HUES64 (cell line): ENCODE results near the gene CD99.
"Not testable (repeated sequence)": the region's sequence is repeated elsewhere in the genome, so short reads cannot be mapped to it uniquely, and the experiment has no call there.

Experiments
- H3K27ac ChIP-seq: 2 replicates; pipeline ENCODE4 v1.7.0; 2013; ENCODE audit warnings: low read depth, low read length, inconsistent platforms
- H3K27me3 ChIP-seq: 2 replicates; pipeline ENCODE4 v1.6.1; 2013; ENCODE audit warnings: mild to moderate bottlenecking, low read length; ENCODE audit not compliant: insufficient read depth
- H3K36me3 ChIP-seq: 2 replicates; pipeline ENCODE4 v1.6.1; 2013; ENCODE audit warnings: mild to moderate bottlenecking, low read length; ENCODE audit not compliant: insufficient read depth
- H3K4me1 ChIP-seq: 2 replicates; pipeline ENCODE4 v1.6.1; 2013; ENCODE audit warnings: mild to moderate bottlenecking, low read length, moderate library complexity; ENCODE audit not compliant: insufficient read depth
- H3K4me3 ChIP-seq: 2 replicates; pipeline ENCODE4 v1.5.1; 2013; ENCODE audit warnings: mild to moderate bottlenecking, low read length, moderate library complexity
- H3K9ac ChIP-seq: 2 replicates; pipeline ENCODE4 v1.6.1; 2013; ENCODE audit warnings: mild to moderate bottlenecking, low read depth, low read length
- H3K9me3 ChIP-seq: 2 replicates; pipeline ENCODE4 v1.6.1; 2013; ENCODE audit warnings: low read depth, low read length; ENCODE audit not compliant: insufficient read depth
- WGBS: fragments of 150-250, 120-280 bp; methylation state at CpG from one replicate; pipeline ENCODE4 v1.1.7; 2013; ENCODE audit warnings: missing lambda C conversion rate; 5-methylcytosine and 5-hydroxymethylcytosine counted together

The CD99 gene

DNA sequence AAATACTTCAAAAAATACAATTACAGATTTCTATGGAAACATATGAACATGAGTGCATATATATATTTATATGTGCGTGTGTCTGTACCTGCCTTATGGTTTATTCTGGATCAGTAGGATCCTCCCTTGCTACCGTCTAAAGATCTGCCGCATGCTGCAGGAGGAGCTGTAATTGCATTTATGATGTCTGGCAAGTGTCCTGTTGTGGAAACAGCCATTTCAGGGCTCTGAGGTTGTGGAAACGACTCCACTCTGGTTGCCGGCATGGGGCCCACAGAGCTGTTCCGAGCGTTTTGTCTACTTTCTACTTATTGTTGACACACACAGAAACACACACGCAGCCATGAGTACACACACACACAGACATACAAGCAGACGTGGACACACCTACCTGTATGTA is 21.3 kb downstream of the CD99 start:
- Histone ChIP-seq H3K27ac (no peak overlapping the region), H3K9me3 (no peaks in the 10 kb centered on the region), H3K36me3 (no peaks in the 10 kb centered on the region; the same call in 1 of the 2 replicates), H3K27me3 (no peaks in the 10 kb centered on the region), H3K4me3 (no peak overlapping the region), H3K9ac (no peak overlapping the region), H3K4me1 (peaks cover 18% of the 10 kb centered on the region)
- WGBS = 95% methylated on average over 9 of the region's 9 CpGs

DNA sequence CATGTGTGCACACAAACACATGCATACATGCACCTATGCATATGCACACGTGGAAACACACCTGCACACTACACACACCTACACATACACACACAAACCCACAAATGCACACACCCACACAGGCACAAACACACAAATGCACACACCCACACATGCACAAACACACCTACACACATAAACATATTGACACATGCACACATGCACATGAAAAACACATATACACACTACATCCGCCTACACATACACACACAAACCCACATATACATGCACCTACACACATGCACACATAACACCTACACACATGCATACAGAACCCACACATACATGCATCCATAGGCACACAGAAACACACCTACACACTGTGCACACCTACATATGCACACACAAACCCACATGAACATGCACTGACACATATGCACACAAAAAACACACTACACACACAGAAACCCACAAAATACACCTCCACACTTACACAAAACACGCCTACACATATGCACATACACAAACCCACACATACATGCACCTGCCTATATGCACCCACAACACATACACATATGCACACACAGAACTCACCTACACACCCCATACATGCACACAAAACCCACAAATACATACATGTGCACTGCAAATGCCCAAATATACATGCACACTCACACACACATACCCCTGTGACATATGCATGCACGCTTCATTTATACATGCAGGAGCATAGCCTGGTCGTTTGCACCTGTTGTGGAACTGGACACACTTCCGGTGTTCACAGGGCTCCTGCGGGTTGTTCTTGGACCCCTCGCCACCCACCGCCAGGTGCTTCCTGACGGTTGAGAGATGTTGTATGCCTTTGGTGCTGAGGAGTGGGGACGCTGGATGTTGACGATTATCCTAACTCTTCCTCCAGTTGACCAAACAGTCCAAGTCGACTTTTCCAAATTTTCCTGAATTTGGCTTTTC is 22.1 kb downstream of the CD99 start:
- H3K9ac ChIP-seq = no peak overlapping the region
- no peaks in the 10 kb centered on the region for H3K9me3 ChIP-seq
- no peaks in the 10 kb centered on the region for H3K27me3 ChIP-seq
- H3K36me3 ChIP-seq = peaks cover 3% of the 10 kb centered on the region; the same call in 1 of the 2 replicates
- peaks cover 10% of the 10 kb centered on the region for H3K4me1 ChIP-seq
- WGBS = 92% methylated on average over 13 of the region's 13 CpGs
- H3K4me3 ChIP-seq = no peak overlapping the region
- no peak overlapping the region for H3K27ac ChIP-seq

DNA sequence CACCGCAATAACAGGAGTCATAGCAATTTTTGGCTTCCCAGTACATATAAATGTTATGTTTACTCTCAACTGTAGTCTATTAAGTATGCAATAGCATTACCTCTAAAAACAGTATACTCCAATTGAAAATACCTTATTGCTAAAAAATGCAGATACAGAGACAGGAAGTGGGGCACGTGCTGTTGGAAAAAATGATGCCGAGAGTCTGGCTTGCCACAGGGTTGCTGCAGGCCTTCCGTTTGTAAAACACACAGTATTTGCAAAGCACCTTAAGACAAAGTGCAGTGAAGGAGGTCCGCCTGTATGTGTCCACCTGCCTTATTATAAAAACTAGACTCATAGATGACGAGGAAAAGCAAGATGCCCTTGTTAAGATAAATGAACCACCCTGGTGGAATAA is 23.5 kb downstream of the CD99 start:
- Histone ChIP-seq H3K9me3 (no peaks in the 10 kb centered on the region), H3K9ac (no peak overlapping the region), H3K36me3 (peaks cover 6% of the 10 kb centered on the region), H3K4me3 (no peak overlapping the region), H3K27me3 (no peaks in the 10 kb centered on the region), H3K4me1 (peaks cover 6% of the 10 kb centered on the region), H3K27ac (no peak overlapping the region; the same call in 1 of the 2 replicates)
- 93% methylated on average over 5 of the region's 6 CpGs for WGBS

DNA sequence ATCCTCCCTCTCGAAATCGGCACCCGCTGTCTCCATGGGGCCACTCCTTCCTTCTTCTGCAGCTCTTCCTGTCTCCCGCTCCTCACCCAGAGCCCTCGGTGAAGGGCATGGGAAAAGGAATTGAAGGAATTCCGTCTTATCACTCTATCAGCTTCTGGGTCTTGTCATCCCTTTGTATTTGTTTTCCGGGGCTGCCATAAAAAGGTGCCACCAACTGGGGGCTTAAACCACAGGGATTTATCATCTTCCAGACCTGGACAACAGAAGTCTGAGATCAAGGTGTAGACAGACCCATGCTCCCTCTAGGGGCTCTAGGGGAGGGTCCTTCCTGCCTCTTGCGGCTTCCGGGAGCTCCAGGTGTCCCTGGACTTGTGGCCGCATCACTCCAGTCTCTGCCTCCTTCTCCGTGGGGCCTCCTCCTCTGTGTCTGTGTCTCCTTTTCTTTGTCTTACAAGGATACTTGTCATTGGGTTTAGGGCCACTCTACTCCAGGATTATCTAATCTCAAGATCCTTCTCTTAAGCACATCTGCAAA is 24.0 kb downstream of the CD99 start:
- peaks cover 3% of the 10 kb centered on the region for H3K4me1 ChIP-seq
- H3K4me3 ChIP-seq = no peak overlapping the region
- no peak overlapping the region; the same call in 1 of the 2 replicates for H3K27ac ChIP-seq
- H3K27me3 ChIP-seq = no peaks in the 10 kb centered on the region
- H3K36me3 ChIP-seq = peaks cover 8% of the 10 kb centered on the region
- H3K9me3 ChIP-seq = no peaks in the 10 kb centered on the region
- 86% methylated on average over 11 of the region's 11 CpGs for WGBS
- H3K9ac ChIP-seq = no peak overlapping the region

DNA sequence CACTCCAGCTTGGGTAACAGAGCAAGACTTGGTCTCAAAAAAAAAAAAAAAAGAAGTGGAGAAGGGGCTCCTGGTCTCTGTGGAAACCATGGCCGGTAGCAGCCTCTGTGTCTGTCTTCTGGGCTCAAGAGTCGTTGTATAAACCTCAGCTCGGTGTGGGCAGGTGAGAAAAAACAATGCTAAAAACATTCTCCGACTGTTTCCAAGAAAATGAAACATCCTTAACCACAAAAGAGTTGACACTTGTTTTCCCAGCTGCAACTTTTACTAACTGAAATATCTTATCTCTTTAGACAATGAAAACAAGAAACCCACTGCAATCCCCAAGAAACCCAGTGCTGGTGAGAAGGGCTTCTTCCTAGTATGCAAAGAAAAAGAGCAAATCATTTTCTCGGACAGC is 26.2 kb downstream of the CD99 start:
- 93% methylated on average over 5 of the region's 5 CpGs for WGBS
- Histone ChIP-seq H3K36me3 (peaks cover 22% of the 10 kb centered on the region), H3K4me1 (no peaks in the 10 kb centered on the region), H3K9me3 (no peaks in the 10 kb centered on the region), H3K9ac (no peak overlapping the region), H3K27me3 (no peaks in the 10 kb centered on the region), H3K4me3 (no peak overlapping the region), H3K27ac (no peak overlapping the region)

DNA sequence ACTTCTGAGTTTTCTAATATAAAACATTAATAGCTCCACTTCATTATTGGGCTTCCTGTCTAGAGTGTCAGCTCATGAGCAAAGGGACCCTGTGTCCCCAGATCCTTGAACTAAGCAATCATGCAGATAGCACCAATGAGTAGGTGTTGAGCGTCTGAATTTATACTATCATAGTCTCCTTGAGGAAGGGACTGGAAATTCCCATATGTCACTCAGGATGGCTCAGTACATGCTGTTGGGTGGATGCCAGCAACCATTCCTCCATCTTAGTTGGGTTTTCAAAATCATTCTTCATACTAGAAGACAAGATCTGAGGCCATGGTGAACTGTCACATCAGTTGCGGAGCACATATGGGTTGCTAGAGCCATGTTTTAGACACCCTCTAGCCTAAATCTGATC is 27.7 kb downstream of the CD99 start:
- Histone ChIP-seq H3K4me1 (no peaks in the 10 kb centered on the region), H3K9me3 (peaks cover 5% of the 10 kb centered on the region; the same call in 1 of the 2 replicates), H3K27me3 (no peaks in the 10 kb centered on the region), H3K9ac (no peak overlapping the region), H3K27ac (no peak overlapping the region), H3K4me3 (no peak overlapping the region), H3K36me3 (peaks cover 34% of the 10 kb centered on the region)
- WGBS = 100% methylated on average over 2 of the region's 2 CpGs

DNA sequence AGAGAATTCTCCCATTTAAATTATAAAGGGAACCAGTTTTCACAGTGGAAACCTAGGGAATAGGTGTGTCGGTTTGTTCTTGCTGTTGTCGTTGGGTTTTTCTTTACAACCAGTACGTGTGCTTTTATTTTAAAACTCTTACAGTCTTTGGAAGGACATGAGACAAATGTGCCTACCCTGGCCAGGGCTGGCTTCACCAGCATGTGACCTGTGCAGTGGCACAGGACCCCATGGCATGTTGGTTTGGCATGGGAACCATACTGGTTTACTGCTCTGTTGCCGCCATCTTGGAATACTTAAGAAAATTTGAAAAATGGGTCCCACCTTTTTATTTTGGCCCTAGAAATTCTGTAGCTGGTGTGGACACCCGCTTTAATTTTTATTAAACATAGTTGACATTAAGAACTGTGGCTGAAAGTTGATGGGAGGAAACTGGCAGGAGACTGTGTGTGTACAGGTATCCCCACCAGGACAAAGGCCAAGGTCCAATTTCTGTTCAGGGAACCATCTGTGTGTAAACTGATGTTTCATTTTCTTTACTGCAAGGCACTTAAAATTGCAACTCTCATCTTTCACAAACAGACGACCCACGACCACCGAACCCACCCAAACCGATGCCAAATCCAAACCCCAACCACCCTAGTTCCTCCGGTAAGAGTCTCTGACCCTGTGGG is 28.8 kb downstream of the CD99 start:
- Histone ChIP-seq H3K9ac (no peak overlapping the region), H3K4me1 (no peaks in the 10 kb centered on the region), H3K27ac (no peak overlapping the region), H3K27me3 (no peaks in the 10 kb centered on the region), H3K36me3 (peaks cover 39% of the 10 kb centered on the region), H3K9me3 (peaks cover 5% of the 10 kb centered on the region; the same call in 1 of the 2 replicates), H3K4me3 (no peak overlapping the region)
- 98% methylated on average over 10 of the region's 10 CpGs for WGBS

DNA sequence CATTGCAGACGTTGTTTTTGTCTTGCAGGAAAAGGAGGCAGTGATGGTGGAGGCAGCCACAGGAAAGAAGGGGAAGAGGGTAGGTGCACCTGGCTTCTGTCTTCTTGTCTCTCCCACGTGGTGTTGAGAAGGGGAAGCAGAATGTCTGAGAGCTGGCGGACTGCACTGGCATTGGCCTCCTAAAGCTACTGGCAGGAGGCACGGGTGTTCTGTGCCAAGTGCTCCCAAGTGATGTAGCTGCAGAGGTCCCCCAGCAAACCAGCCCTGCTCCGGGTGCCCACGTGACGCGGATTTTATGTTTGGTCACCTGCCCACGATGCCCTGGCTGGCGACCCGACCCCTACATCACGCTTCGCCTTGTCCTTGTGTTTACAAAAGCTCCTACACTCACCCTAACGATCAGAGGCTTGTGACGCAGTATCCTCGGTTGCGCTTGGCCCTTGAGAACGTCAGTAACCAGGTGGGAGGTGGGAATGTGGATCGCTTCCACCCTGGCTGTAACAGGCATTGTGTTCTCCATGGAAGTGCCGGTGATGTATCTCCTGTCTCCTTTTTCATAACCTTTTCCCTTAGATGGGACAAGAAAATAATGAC is 32.3 kb downstream of the CD99 start:
- Histone ChIP-seq H3K4me3 (no peak overlapping the region), H3K9ac (no peak overlapping the region), H3K9me3 (peaks cover 5% of the 10 kb centered on the region; the same call in 1 of the 2 replicates), H3K27ac (no peak overlapping the region), H3K36me3 (peaks cover 45% of the 10 kb centered on the region), H3K4me1 (no peaks in the 10 kb centered on the region), H3K27me3 (no peaks in the 10 kb centered on the region)
- WGBS = 94% methylated on average over 20 of the region's 20 CpGs

DNA sequence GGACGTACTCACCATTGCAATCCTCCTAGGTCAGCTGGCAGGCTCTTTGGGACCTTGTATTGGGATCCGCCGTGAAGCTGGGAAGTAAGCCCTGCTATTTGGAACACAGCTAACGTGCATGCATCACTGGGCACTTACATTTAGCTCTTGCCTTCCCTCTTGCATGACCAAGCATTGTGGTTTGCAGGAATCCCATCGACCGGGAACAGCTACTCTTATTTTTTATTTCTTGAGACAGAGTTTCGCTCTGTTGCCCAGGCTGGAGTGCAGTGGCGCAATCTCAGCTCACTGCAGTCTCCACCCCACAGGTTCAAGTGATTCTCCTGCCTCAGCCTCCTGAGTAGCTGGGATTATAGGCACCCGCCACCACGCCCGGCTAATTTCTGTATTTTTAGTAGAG is 36.2 kb downstream of the CD99 start:
- peaks cover 32% of the 10 kb centered on the region for H3K36me3 ChIP-seq
- not testable (repeated sequence) for H3K4me3 ChIP-seq, H3K4me1 ChIP-seq

DNA sequence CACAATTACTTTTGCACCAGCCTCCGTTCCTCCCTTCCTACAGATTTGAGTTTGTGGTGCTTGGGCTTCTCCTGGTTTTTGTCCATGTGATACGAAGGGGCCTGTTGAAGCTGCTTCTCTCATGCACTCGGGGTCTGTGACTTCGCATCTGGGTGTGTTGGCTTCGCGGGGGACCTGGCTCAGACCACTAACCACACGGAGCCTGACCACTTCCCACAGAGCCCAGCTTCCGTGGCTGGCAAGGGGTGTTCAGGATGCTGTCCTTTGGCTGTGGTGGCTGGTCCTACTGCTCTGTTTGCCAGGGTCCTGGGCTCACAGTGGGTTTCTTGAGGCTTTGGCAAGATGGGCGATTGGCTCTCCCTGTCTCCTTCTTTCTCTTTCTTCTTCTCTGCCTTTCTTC is 41.0 kb downstream of the CD99 start:
- H3K4me1 ChIP-seq = no peaks in the 10 kb centered on the region
- H3K9me3 ChIP-seq = peaks cover 4% of the 10 kb centered on the region; the same call in 1 of the 2 replicates
- H3K9ac ChIP-seq = no peak overlapping the region
- no peak overlapping the region for H3K4me3 ChIP-seq
- H3K27ac ChIP-seq = no peak overlapping the region
- H3K27me3 ChIP-seq = no peaks in the 10 kb centered on the region
- 91% methylated on average over 9 of the region's 9 CpGs for WGBS
- peaks cover 20% of the 10 kb centered on the region for H3K36me3 ChIP-seq

More for the DNA sequence above, 36.2 kb downstream of the CD99 start:
- H3K27me3 ChIP-seq, H3K9me3 ChIP-seq, H3K9ac ChIP-seq, H3K27ac ChIP-seq: not testable (repeated sequence)
- WGBS = 93% methylated on average over 11 of the region's 11 CpGs

DNA sequence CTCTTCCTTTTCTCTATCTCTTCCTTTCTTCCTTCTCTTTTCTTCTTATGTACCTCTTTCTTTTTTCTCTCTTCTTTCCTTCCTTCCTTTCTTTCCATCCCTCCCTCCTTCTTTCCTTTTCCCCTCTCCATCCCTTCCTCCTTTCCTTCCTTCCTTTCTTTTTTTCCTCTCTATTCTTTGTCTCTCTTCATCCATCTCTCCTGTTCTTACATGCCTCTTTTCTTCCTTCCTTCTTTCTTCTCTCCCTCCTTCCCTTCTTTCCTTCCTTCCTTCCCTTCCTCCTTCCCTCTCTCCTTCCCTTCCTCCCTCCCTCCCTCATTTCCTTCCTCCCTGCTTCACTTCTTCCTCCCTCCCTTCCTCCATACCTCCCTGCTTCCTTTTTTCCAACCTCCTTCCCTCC is 41.6 kb downstream of the CD99 start:
- H3K36me3 ChIP-seq = peaks cover 20% of the 10 kb centered on the region
- no peak overlapping the region for H3K27ac ChIP-seq

More for the DNA sequence above, 41.6 kb downstream of the CD99 start:
- no peaks in the 10 kb centered on the region for H3K27me3 ChIP-seq
- H3K4me1 ChIP-seq = no peaks in the 10 kb centered on the region
- peaks cover 4% of the 10 kb centered on the region; the same call in 1 of the 2 replicates for H3K9me3 ChIP-seq
- no peak overlapping the region for H3K4me3 ChIP-seq
- H3K9ac ChIP-seq = no peak overlapping the region
